A673 (cell line): ENCODE data around the gene VPS51. TPM values are rescaled to one million over a fixed set of nuclear protein-coding genes. Genes with fewer than 3 reads are reported as not detected.

Source experiments
- BruUV-seq: library from RNA; stranded (reverse); fragments of 400-500 nt; replicated peaks from 2 replicates; lab custom pipeline; 2021; lab: Mats Ljungman, UMichigan
- CTCF ChIA-PET: fragments of 300-600 bp; sonication (Branson Sonifier 250); formaldehyde crosslinking; loops from one replicate; lab custom pipeline; 2022; ENCODE audit warnings: antibody characterized with exemption; lab: Charles Lee
- POLR2A ChIA-PET: fragments of 300-600 bp; sonication (Branson Sonifier 250); formaldehyde crosslinking; loops from one replicate; lab custom pipeline; 2022; ENCODE audit warnings: antibody characterized with exemption; ENCODE audit not compliant: low non-redundant PET; lab: Charles Lee
- DNase-seq: peaks from one replicate; pipeline ENCODE4 v3.0.0-alpha.2; 2015; ENCODE audit warnings: low spot score
- H3K27ac ChIP-seq: fragments of 200-600 bp; sonication (generic); 2 replicates; pipeline ENCODE4 v1.5.1; 2016; ENCODE audit warnings: mixed run types, low read depth, mild to moderate bottlenecking, mixed read lengths, antibody characterized with exemption, low read length; ENCODE audit not compliant: poor library complexity, severe bottlenecking
- H3K27me3 ChIP-seq: fragments of 200-600 bp; sonication (generic); replicated peaks from 2 replicates; pipeline ENCODE4 v1.6.1; 2017; ENCODE audit warnings: mixed run types, low read depth, mild to moderate bottlenecking, mixed read lengths, antibody characterized with exemption, low read length; ENCODE audit not compliant: insufficient read depth, poor library complexity
- H3K36me3 ChIP-seq: fragments of 200-600 bp; sonication (generic); 2 replicates; pipeline ENCODE4 v1.6.1; 2016; ENCODE audit warnings: mixed run types, mild to moderate bottlenecking, mixed read lengths, antibody characterized with exemption, low read length; ENCODE audit not compliant: insufficient read depth, poor library complexity, severe bottlenecking
- H3K4me1 ChIP-seq: fragments of 200-600 bp; sonication (generic); 2 replicates; pipeline ENCODE4 v1.6.1; 2017; ENCODE audit warnings: mixed run types, mild to moderate bottlenecking, mixed read lengths, antibody characterized with exemption, low read length; ENCODE audit not compliant: insufficient read depth, poor library complexity, severe bottlenecking
- H3K4me3 ChIP-seq: fragments of 200-600 bp; sonication (generic); 2 replicates; pipeline ENCODE4 v1.5.1; 2016; ENCODE audit warnings: low read depth, mixed run types, mild to moderate bottlenecking, mixed read lengths, low read length; ENCODE audit not compliant: poor library complexity, severe bottlenecking
- H3K9me3 ChIP-seq: fragments of 200-600 bp; sonication (generic); 2 replicates; pipeline ENCODE4 v1.6.1; 2016; ENCODE audit warnings: mixed run types, low read depth, mild to moderate bottlenecking, mixed read lengths, antibody characterized with exemption, low read length; ENCODE audit not compliant: poor library complexity, severe bottlenecking
- EZH2 ChIP-seq: fragments of 200-600 bp; sonication (generic); IDR thresholded peaks from 2 replicates; pipeline ENCODE4 v1.6.1; 2017; ENCODE audit warnings: borderline replicate concordance, low read depth, mild to moderate bottlenecking, mixed read lengths, antibody characterized with exemption, low read length; ENCODE audit not compliant: poor library complexity, severe bottlenecking
- intact Hi-C: fragments of 100-400 bp; cut with micrococcal nuclease; formaldehyde crosslinking; loops from one replicate; pipeline ENCODE4 v1.10.0; 2022; ENCODE audit not compliant: unreplicated experiment
- total RNA-seq: library from RNA; stranded (reverse); gene quantifications from 2 replicates; pipeline ENCODE4 v1.2.3, GENCODE V29; 2021
- TF ChIP-seq, protein P1 (sequence below): fragments of 300-800, 200-600 bp; sonication (generic); conservative IDR thresholded peaks from 2 replicates; pipeline ENCODE4 v1.5.1; 2017; ENCODE audit warnings: low read depth, mild to moderate bottlenecking, antibody characterized with exemption, low read length, moderate library complexity, mixed read lengths

Gene VPS51
- total RNA-seq, 1 experiment from 2014 or later, result 125 TPM

DNA sequence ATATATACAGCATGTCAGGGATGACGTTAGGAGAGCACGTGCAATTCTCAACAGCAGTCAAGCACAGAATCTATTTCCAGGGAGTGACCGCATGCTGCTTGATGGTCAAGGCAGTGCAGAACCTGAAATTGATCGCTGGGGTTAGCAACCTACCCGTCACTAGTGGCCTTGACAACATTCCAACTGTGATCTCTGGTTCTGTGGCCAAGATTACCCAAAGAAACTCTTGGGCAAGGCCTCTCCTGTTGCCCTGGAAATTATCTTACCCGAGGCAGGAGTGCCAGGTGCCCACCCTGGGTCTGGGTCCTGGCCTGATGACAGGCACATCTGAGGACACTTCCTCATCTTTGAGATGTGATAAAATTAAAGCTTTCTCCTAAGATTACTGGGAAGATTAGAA is 17.8 kb downstream of the VPS51 start:
- H3K4me3 ChIP-seq, result no peak overlapping the region
- POLR2A ChIA-PET, result no interaction called here

DNA sequence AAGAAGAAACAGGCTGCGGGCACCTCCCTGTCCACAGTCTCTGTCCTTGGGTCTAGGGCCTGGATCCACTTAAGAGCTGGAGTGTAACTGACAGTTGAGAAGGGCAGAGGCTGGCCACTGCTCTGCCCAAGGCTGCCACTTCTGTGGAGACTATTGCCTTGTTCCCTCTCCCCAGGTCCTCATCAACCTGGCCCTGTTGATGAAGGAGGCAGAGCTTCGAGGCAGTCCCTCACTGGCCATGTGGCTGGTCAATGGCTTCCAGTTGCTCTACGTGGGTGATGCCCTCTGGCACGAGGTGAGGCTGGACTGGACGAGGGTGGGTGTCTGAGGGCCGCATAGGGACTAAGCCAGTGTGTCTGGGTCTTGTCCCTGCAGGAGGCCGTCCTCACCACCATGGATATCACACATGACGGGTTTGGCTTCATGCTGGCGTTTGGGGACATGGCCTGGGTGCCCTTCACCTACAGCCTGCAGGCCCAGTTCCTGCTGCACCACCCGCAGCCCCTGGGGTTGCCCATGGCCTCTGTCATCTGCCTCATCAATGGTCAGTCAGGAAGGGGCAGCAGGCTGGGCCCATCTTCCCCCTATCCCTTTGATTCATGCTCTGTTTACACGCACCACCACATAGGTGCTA is 18.6 kb downstream of the VPS51 start:
- no TSS peak for BruUV-seq
- DNase-seq, result no peak
- Histone ChIP-seq H3K27ac (no peak overlapping the region), H3K27me3 (no peaks in the 10 kb centered on the region), H3K36me3 (peaks cover 23% of the 10 kb centered on the region), H3K4me1 (peaks cover 27% of the 10 kb centered on the region), H3K9me3 (no peaks in the 10 kb centered on the region), H3K4me3 (no peak overlapping the region)
- CTCF ChIA-PET, result no interaction called here
- intact Hi-C loops, result loop anchor here (5.0 to 10.0 kb wide), 3 partner anchors 87 to 330 kb away; partner anchors contain the start of gene SNX15
- POLR2A ChIA-PET, result no interaction called here
- TF ChIP-seq, protein P1, sequence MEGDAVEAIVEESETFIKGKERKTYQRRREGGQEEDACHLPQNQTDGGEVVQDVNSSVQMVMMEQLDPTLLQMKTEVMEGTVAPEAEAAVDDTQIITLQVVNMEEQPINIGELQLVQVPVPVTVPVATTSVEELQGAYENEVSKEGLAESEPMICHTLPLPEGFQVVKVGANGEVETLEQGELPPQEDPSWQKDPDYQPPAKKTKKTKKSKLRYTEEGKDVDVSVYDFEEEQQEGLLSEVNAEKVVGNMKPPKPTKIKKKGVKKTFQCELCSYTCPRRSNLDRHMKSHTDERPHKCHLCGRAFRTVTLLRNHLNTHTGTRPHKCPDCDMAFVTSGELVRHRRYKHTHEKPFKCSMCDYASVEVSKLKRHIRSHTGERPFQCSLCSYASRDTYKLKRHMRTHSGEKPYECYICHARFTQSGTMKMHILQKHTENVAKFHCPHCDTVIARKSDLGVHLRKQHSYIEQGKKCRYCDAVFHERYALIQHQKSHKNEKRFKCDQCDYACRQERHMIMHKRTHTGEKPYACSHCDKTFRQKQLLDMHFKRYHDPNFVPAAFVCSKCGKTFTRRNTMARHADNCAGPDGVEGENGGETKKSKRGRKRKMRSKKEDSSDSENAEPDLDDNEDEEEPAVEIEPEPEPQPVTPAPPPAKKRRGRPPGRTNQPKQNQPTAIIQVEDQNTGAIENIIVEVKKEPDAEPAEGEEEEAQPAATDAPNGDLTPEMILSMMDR, result no peak
- TF ChIP-seq EZH2, result no peak

More for the DNA sequence above, 17.8 kb downstream of the VPS51 start:
- TSS peak; percentile 33 for BruUV-seq
- DNase-seq, result no peak
- CTCF ChIA-PET, result interaction anchor here (0.7 kb wide), 1 partner anchor 28 kb away, joined by 3 read pairs; no protein-coding TSS in a partner anchor
- no peaks in the 10 kb centered on the region for H3K27me3 ChIP-seq
- intact Hi-C loops, result loop anchor here (10.0 kb wide), 1 partner anchor 329 kb away; no protein-coding TSS in a partner anchor
- H3K9me3 ChIP-seq, result no peaks in the 10 kb centered on the region
- peaks cover 16% of the 10 kb centered on the region for H3K36me3 ChIP-seq
- peaks cover 27% of the 10 kb centered on the region for H3K4me1 ChIP-seq
- H3K27ac ChIP-seq, result no peak overlapping the region
- TF ChIP-seq EZH2, result no peak
- TF ChIP-seq, protein P1, result no peak

DNA sequence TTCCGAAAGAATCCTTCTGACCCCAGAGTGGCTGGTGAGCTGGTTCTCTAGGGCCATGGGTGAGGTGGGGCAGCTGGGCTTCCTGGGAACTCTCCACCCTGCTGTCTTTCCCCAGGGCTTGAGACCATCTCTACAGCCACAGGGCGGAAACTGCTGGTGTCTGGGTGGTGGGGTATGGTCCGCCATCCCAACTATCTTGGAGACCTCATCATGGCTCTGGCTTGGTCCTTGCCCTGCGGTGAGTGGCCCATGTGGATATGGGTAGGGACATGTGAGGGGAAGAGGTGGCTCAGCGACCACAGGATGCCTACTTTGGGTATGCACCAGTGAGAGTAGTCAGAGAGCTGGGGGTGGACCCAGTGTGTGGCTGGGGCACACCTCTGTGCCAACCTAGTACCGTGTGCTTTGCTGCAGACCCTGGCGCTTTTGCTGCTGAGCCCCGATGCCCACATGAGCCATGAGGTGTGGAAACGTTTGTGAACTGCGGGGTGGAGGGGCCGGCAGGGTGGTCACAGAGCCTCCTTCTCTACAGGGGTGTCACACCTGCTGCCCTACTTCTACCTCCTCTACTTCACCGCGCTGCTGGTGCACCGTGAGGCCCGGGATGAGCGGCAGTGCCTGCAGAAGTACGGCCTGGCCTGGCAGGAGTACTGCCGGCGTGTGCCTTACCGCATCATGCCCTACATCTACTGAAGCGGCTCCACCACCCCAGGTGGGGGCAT is 19.5 kb downstream of the VPS51 start:
- TF ChIP-seq, protein P1, result no peak
- no peak for TF ChIP-seq EZH2
- ChIA-PET CTCF (no interaction called here), POLR2A (no interaction called here)
- H3K36me3 ChIP-seq, result peaks cover 31% of the 10 kb centered on the region
- intact Hi-C loops, result loop anchor here (5.0 to 10.0 kb wide), 3 partner anchors 88 to 331 kb away; partner anchors contain the start of gene SNX15
- no peaks in the 10 kb centered on the region for H3K9me3 ChIP-seq
- DNase-seq, result no peak
- peaks cover 25% of the 10 kb centered on the region for H3K4me1 ChIP-seq
- BruUV-seq, result no TSS peak
- no peaks in the 10 kb centered on the region for H3K27me3 ChIP-seq
- H3K27ac ChIP-seq, result no peak overlapping the region
- peak overlapping the region; percentile 95 for H3K4me3 ChIP-seq
